HCT116 (cell line): ENCODE data around the gene FOXP1.

Experiments
- CEBPB ChIP-seq: IDR thresholded peaks from 2 replicates; pipeline ENCODE4 v1.6.1; 2012; ENCODE audit warnings: low read depth
- EZH2 ChIP-seq: fragments of 200-600 bp; sonication (generic); IDR thresholded peaks from 2 replicates; pipeline ENCODE4 v1.6.1; 2017; ENCODE audit warnings: antibody characterized with exemption, mixed run types
- EZH2phosphoT487 ChIP-seq: fragments of 200-600 bp; IDR thresholded peaks from 2 replicates; pipeline ENCODE4 v1.6.1; 2018; ENCODE audit warnings: antibody characterized with exemption, borderline replicate concordance
- POLR2A ChIP-seq: IDR thresholded peaks from 2 replicates; pipeline ENCODE4 v1.7.0; 2011; ENCODE audit warnings: borderline replicate concordance; ENCODE audit not compliant: insufficient read depth, insufficient read length; ENCODE audit errors: extremely low read depth
- POLR2AphosphoS5 ChIP-seq: IDR thresholded peaks from 2 replicates; pipeline ENCODE4 v1.6.1; 2011; ENCODE audit warnings: mild to moderate bottlenecking, low read depth, low read length, moderate library complexity
- RAD21 ChIP-seq: IDR thresholded peaks from 2 replicates; pipeline ENCODE4 v1.6.1; 2012; ENCODE audit warnings: low read depth, mild to moderate bottlenecking
- SIN3A ChIP-seq: IDR thresholded peaks from 2 replicates; pipeline ENCODE4 v1.6.1; 2012; ENCODE audit warnings: low read depth
- SRF ChIP-seq: IDR thresholded peaks from 2 replicates; pipeline ENCODE4 v1.6.1; 2012; ENCODE audit warnings: low read depth
- ZFX ChIP-seq: fragments of 450-650 bp; IDR thresholded peaks from 2 replicates; pipeline ENCODE4 v1.6.1; 2017
- TF ChIP-seq, protein P1 (sequence below), 3 experiments: fragments of 200-600 bp in 1 of 3; sonication (generic) in 1 of 3; IDR thresholded peaks in 2 of 3; conservative IDR thresholded peaks in 1 of 3; 2 replicates each; pipeline ENCODE4 v1.5.1; 2012 to 2017; ENCODE audit warnings: low read depth in 2 of 3, low read length in 2 of 3, antibody characterized with exemption in 1 of 3, borderline replicate concordance in 1 of 3, control low read depth in 1 of 3, mild to moderate bottlenecking in 1 of 3, mixed read lengths in 1 of 3, mixed run types in 1 of 3, moderate library complexity in 1 of 3; ENCODE audit not compliant: insufficient read depth in 1 of 3
- TF ChIP-seq, protein P2 (sequence below): IDR thresholded peaks from 2 replicates; pipeline ENCODE4 v1.6.1; 2012; ENCODE audit warnings: low read depth
- TF ChIP-seq, protein P3 (sequence below): IDR thresholded peaks from 2 replicates; pipeline ENCODE4 v1.6.1; 2012

DNA sequence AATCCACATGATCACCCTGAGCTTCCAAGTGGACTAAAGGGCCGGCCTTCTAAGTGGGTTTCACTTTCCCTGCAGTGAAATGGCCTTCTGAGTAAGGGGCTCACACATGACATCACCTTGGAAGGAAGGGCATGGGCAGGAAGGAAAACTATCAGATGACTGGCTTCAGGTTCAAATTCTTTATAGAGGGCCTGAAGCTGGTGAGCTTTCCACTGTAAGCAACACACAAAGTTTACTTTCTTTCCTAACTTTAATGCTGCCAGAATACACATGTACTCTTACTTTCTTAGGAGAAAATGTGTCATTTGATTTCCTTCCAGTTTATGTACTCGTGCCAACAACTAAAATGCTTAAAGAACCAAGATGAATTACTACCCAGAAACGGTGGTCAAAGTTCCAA, 475.6 kb downstream of the FOXP1 start:
- TF ChIP-seq EZH2 (no peak), EZH2phosphoT487 (no peak), POLR2A (no peak), POLR2AphosphoS5 (no peak), CEBPB (no peak), SIN3A (no peak), ZFX (no peak), SRF (no peak), RAD21 (no peak)
- TF ChIP-seq, protein P1, sequence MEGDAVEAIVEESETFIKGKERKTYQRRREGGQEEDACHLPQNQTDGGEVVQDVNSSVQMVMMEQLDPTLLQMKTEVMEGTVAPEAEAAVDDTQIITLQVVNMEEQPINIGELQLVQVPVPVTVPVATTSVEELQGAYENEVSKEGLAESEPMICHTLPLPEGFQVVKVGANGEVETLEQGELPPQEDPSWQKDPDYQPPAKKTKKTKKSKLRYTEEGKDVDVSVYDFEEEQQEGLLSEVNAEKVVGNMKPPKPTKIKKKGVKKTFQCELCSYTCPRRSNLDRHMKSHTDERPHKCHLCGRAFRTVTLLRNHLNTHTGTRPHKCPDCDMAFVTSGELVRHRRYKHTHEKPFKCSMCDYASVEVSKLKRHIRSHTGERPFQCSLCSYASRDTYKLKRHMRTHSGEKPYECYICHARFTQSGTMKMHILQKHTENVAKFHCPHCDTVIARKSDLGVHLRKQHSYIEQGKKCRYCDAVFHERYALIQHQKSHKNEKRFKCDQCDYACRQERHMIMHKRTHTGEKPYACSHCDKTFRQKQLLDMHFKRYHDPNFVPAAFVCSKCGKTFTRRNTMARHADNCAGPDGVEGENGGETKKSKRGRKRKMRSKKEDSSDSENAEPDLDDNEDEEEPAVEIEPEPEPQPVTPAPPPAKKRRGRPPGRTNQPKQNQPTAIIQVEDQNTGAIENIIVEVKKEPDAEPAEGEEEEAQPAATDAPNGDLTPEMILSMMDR (IDR thresholded peaks at IDR 0.05 in 2 of 3, conservative IDR thresholded peaks at IDR 0.05 in 1 of 3; ENCODE audit: borderline replicate concordance in 1 of 3, insufficient read depth in 1 of 3, low read depth in 2 of 3, low read length in 2 of 3): no peak
- TF ChIP-seq, protein P2, sequence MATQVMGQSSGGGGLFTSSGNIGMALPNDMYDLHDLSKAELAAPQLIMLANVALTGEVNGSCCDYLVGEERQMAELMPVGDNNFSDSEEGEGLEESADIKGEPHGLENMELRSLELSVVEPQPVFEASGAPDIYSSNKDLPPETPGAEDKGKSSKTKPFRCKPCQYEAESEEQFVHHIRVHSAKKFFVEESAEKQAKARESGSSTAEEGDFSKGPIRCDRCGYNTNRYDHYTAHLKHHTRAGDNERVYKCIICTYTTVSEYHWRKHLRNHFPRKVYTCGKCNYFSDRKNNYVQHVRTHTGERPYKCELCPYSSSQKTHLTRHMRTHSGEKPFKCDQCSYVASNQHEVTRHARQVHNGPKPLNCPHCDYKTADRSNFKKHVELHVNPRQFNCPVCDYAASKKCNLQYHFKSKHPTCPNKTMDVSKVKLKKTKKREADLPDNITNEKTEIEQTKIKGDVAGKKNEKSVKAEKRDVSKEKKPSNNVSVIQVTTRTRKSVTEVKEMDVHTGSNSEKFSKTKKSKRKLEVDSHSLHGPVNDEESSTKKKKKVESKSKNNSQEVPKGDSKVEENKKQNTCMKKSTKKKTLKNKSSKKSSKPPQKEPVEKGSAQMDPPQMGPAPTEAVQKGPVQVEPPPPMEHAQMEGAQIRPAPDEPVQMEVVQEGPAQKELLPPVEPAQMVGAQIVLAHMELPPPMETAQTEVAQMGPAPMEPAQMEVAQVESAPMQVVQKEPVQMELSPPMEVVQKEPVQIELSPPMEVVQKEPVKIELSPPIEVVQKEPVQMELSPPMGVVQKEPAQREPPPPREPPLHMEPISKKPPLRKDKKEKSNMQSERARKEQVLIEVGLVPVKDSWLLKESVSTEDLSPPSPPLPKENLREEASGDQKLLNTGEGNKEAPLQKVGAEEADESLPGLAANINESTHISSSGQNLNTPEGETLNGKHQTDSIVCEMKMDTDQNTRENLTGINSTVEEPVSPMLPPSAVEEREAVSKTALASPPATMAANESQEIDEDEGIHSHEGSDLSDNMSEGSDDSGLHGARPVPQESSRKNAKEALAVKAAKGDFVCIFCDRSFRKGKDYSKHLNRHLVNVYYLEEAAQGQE: no peak
- TF ChIP-seq, protein P3, sequence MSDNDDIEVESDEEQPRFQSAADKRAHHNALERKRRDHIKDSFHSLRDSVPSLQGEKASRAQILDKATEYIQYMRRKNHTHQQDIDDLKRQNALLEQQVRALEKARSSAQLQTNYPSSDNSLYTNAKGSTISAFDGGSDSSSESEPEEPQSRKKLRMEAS: no peak
